NCI-H128 (cell line): ENCODE results near the gene UQCRC1.
"Not testable (repeated sequence)": the region's sequence is repeated elsewhere in the genome, so short reads cannot be mapped to it uniquely, and the experiment has no call there.

Experiments used
- DNase-seq: peaks from one replicate; lab custom pipeline; 2025; ENCODE audit not compliant: unreplicated experiment; lab: John Stamatoyannopoulos, UW

Gene UQCRC1

GRCh38 chr3:48556796-48557626, 52.4 kb downstream of the UQCRC1 start, which contains the start of gene PFKFB4:
Gene PFKFB4 (minus strand): TSS chr3:48556803. CDS start chr3:48556777, 26 bp downstream.
- peak; percentile 97 for DNase-seq

GRCh38 chr3:48555949-48556795, 53.3 kb downstream of the UQCRC1 start:
- no peak for DNase-seq

- DNase-seq, result no peak
These were observed 54.1 kb downstream of the UQCRC1 start for GRCh38 chr3:48555231-48555948.

- no peak for DNase-seq
These were observed 55.3 kb downstream of the UQCRC1 start for GRCh38 chr3:48553886-48554845.

DNA sequence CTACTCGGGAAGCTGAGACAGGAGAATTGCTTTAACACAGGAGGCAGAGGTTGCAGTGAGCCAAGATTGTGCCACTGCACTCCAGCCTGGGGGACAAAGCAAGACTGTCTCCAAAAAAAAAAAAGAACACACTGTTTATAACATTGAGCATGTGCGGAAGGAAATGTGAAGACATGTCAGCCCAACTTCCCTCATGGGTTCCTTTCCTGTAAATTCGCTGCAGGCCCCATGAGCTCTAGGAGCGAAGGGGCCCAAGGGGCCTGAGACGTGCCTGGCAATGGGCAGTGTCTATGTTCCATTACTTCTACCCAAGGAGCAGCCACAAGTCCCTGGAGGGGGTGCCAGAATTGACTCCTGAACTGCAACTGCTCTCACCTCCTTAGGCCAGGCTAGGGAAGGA, 56.1 kb downstream of the UQCRC1 start:
- no peak for DNase-seq

DNA sequence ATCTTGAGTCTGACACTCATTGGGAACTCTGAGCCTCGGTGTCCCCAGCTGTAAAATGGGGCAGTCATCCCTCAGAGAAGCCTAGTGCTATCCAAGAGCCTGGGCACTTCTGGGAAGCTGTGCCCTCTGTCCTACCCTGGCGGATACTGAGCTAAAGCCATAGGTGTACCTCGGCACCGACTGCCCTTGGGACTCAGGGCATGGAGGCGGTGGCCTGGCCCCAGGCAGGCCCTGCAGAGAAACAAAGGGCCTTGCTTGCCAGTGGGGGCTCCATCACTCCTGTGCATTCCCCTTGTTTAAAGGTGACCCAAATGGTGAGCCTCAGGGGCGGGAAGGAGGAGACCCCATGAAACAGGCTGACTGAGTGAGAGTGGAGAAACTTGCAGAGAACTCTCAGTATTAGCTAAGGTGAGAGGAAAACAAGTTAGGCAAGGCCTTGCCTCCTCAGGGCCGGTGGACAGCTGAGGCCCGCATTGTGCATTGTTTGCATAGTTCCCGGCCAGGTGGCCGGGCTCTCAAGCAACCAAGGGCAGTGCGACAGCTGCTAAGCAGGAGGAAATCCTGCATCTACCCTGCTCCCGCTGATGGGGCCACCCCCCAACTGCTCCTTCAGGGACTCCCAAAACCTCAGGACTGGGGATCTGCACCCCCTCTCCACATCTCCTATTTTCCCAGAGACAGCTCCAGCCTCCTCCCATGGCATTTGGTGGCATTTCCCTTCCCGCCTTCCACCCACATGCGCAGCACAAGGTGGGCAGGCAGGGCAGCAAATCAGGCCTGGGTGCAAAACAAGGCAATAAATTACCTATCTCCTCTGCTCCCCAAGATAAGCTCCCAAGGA, 57.1 kb downstream of the UQCRC1 start:
- DNase-seq, result no peak

- not testable (repeated sequence) for DNase-seq
These were observed 57.8 kb downstream of the UQCRC1 start for GRCh38 chr3:48551651-48552050.
